B cell (primary cell): Measurements from ENCODE around the gene INKA2. TPM values are rescaled to one million over a fixed set of nuclear protein-coding genes. Genes with fewer than 3 reads are reported as not detected.

Experiments
- ATAC-seq: fragments of 200-7000 bp; cut with Tn5 transposase; one replicate; pipeline ENCODE4 v1.10.0; 2021; ENCODE audit warnings: low read depth, mild to moderate bottlenecking, moderate number of reproducible peaks, moderate library complexity
- CTCF ChIA-PET: fragments of 350-600 bp; sonication (Branson Sonifier 250); formaldehyde crosslinking; loops from one replicate; lab custom pipeline; 2021; ENCODE audit warnings: antibody characterized with exemption, inconsistent platforms; lab: Charles Lee
- POLR2A ChIA-PET: fragments of 350-600 bp; sonication (Branson Sonifier 250); formaldehyde crosslinking; loops from one replicate; lab custom pipeline; 2021; ENCODE audit warnings: antibody characterized with exemption; lab: Charles Lee
- DNase-seq: peaks from one replicate; pipeline ENCODE4 v3.0.0; 2013
- H2AFZ ChIP-seq: 2 replicates; pipeline ENCODE4 v1.6.1; 2012; ENCODE audit warnings: mild to moderate bottlenecking, low read depth, low read length; ENCODE audit not compliant: insufficient read depth, poor library complexity, severe bottlenecking
- H3K27ac ChIP-seq, 2 donors: 1 replicate in 1 of 2; 2 replicates in 1 of 2; pipeline ENCODE4 v1.5.1; 2012 to 2013; ENCODE audit warnings: low read length in 2 of 2, mild to moderate bottlenecking in 2 of 2, moderate library complexity in 1 of 2
- H3K27me3 ChIP-seq, 4 experiments: fragments of 200-600 bp in 1 of 4; sonication (generic) in 1 of 4; replicated peaks in 1 of 4; 1 replicate in 2 of 4; 2 replicates in 2 of 4; pipeline versions ENCODE4 v1.6.1 to v1.7.0; 2013 to 2016; ENCODE audit warnings: low read length in 3 of 4, mild to moderate bottlenecking in 2 of 4, mixed read lengths in 1 of 4, moderate library complexity in 1 of 4; ENCODE audit not compliant: insufficient read depth in 4 of 4, control insufficient read depth in 3 of 4; ENCODE audit errors: control extremely low read depth in 1 of 4
- H3K36me3 ChIP-seq, 2 experiments: replicated peaks in 1 of 2; 1 replicate in 1 of 2; 2 replicates in 1 of 2; pipeline versions ENCODE4 v1.6.1 to v1.7.1; 2013; ENCODE audit warnings: low read length in 1 of 2; ENCODE audit not compliant: insufficient read depth in 2 of 2, control insufficient read depth in 1 of 2; ENCODE audit errors: control extremely low read depth in 1 of 2, extremely low read depth in 1 of 2
- H3K4me1 ChIP-seq, 2 donors: fragments of 200-600 bp in 1 of 2; sonication (generic) in 1 of 2; 1 replicate in 1 of 2; 2 replicates in 1 of 2; pipeline versions ENCODE4 v1.5.1 to v1.6.1; 2013 to 2017; ENCODE audit warnings: low read length in 2 of 2; ENCODE audit not compliant: control insufficient read depth in 2 of 2, insufficient read depth in 2 of 2
- H3K4me2 ChIP-seq: replicated peaks from 2 replicates; pipeline ENCODE3; 2012; ENCODE audit warnings: mild to moderate bottlenecking, low read depth, low read length; ENCODE audit not compliant: poor library complexity, severe bottlenecking
- H3K4me3 ChIP-seq, 5 experiments: fragments of 200-600 bp in 1 of 5; sonication (generic) in 1 of 5; 1 replicate in 3 of 5; 2 replicates in 2 of 5; pipeline versions ENCODE4 v1.5.1 to v1.7.0; 2011 to 2016; ENCODE audit warnings: low read length in 4 of 5, mild to moderate bottlenecking in 4 of 5, low read depth in 2 of 5, control low read depth in 1 of 5, moderate library complexity in 1 of 5; ENCODE audit not compliant: insufficient read depth in 1 of 5; ENCODE audit errors: control extremely low read depth in 1 of 5, extremely low read depth in 1 of 5
- H3K79me2 ChIP-seq: fragments of 200-600 bp; sonication (generic); one replicate; pipeline ENCODE4 v1.6.0; 2016; ENCODE audit warnings: low read length; ENCODE audit not compliant: control insufficient read depth, insufficient read depth
- H3K9ac ChIP-seq: fragments of 200-600 bp; sonication (generic); 2 replicates; pipeline ENCODE4 v1.6.1; 2017; ENCODE audit warnings: mild to moderate bottlenecking, low read length, moderate library complexity
- H3K9me3 ChIP-seq, 3 donors: one replicate each; pipeline versions ENCODE4 v1.6.1 to v1.7.1; 2013; ENCODE audit warnings: low read length in 2 of 3; ENCODE audit not compliant: control insufficient read depth in 2 of 3, insufficient read depth in 1 of 3; ENCODE audit errors: control extremely low read depth in 1 of 3
- H4K20me1 ChIP-seq: 2 replicates; pipeline ENCODE4 v1.6.0; 2012; ENCODE audit warnings: mild to moderate bottlenecking, low read length; ENCODE audit not compliant: insufficient read depth, control insufficient read depth, poor library complexity, severe bottlenecking
- H3K27ac Mint-ChIP-seq: one replicate; pipeline ENCODE4 v1.8.0; 2021; ENCODE audit warnings: mixed read lengths
- H3K27me3 Mint-ChIP-seq: one replicate; pipeline ENCODE4 v1.8.0; 2021; ENCODE audit warnings: mixed read lengths
- H3K4me1 Mint-ChIP-seq: one replicate; pipeline ENCODE4 v1.8.0; 2021; ENCODE audit warnings: mixed read lengths
- H3K4me3 Mint-ChIP-seq: one replicate; pipeline ENCODE4 v1.8.0; 2021; ENCODE audit warnings: mixed read lengths
- H3K9me3 Mint-ChIP-seq: one replicate; pipeline ENCODE4 v1.8.0; 2022; ENCODE audit warnings: mixed read lengths; ENCODE audit not compliant: insufficient read depth
- EZH2 ChIP-seq: IDR thresholded peaks from 2 replicates; pipeline ENCODE4 v1.6.1; 2012; ENCODE audit warnings: borderline replicate concordance, low read depth, mild to moderate bottlenecking, moderate library complexity, low read length; ENCODE audit not compliant: insufficient read depth, poor library complexity, severe bottlenecking
- WGBS: methylation state at CpG from one replicate; pipeline ENCODE4 v1.1.5; 2013; ENCODE audit warnings: missing lambda C conversion rate; ENCODE audit not compliant: insufficient coverage; 5-methylcytosine and 5-hydroxymethylcytosine counted together
- intact Hi-C: fragments of 100-400 bp; cut with micrococcal nuclease; formaldehyde crosslinking; loops from one replicate; pipeline ENCODE4 v1.10.0; 2022
- polyA plus RNA-seq: library from polyadenylated mRNA; depleted of rRNA; stranded (reverse); fragments of >200 nt; gene quantifications from 2 replicates; pipeline ENCODE4 v1.2.3, GENCODE V29; 2012
- total RNA-seq, 2 donors: library from RNA; stranded (reverse); fragments of 120-200 nt in 1 of 2; gene quantifications; 1 replicate in 1 of 2; 2 replicates in 1 of 2; pipeline versions ENCODE4 v1.2.3 to v1.2.4, GENCODE V29; 2013 to 2022
- TF ChIP-seq, protein P1 (sequence below): fragments of 200-600 bp; IDR thresholded peaks from one replicate; pipeline ENCODE4 v1.8.0; 2022; ENCODE audit warnings: antibody characterized with exemption, mild to moderate bottlenecking

INKA2 gene
- total and polyA plus RNA-seq, 2 donors (not counting 1 experiment from before 2014, with no cell fraction given): 0.67 to 6.4 TPM

DNA sequence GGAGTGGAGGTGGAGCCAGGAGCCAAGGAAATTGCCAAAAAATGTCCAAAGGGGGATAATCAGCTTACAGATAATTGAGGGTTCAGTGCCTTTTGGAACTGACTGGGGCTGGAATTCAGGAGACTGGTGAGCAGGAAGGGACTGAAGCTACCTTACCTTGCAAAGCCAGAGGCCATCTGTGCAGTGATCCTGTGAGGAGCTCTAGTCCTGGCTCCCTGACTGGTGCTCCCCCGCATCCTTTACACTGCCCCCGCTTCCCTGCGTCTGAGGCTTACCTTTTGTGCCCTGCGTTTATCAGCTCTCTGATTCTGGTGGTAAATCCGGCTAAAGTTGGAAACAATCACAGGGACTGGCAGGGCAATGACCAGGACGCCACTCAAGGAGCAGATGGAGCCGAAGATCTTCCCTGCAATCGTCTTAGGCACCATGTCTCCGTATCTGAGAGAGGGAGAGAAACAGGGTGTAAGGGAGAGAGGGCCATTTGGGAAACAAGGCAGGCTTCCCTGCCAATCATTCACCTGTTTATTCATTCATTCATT lies 47.5 kb upstream of the INKA2 start:
- TF ChIP-seq EZH2: no peak
- TF ChIP-seq, protein P1, sequence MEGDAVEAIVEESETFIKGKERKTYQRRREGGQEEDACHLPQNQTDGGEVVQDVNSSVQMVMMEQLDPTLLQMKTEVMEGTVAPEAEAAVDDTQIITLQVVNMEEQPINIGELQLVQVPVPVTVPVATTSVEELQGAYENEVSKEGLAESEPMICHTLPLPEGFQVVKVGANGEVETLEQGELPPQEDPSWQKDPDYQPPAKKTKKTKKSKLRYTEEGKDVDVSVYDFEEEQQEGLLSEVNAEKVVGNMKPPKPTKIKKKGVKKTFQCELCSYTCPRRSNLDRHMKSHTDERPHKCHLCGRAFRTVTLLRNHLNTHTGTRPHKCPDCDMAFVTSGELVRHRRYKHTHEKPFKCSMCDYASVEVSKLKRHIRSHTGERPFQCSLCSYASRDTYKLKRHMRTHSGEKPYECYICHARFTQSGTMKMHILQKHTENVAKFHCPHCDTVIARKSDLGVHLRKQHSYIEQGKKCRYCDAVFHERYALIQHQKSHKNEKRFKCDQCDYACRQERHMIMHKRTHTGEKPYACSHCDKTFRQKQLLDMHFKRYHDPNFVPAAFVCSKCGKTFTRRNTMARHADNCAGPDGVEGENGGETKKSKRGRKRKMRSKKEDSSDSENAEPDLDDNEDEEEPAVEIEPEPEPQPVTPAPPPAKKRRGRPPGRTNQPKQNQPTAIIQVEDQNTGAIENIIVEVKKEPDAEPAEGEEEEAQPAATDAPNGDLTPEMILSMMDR: no peak
- H3K36me3 ChIP-seq: no peaks in the 10 kb centered on the region
- no peaks in the 10 kb centered on the region for H4K20me1 ChIP-seq
- no peak overlapping the region for H3K27ac Mint-ChIP-seq
- H3K27me3 Mint-ChIP-seq: peaks cover 36% of the 10 kb centered on the region
- H2AFZ ChIP-seq: no peak overlapping the region
- H3K4me3 Mint-ChIP-seq: no peak overlapping the region
- H3K4me2 ChIP-seq: no peak overlapping the region
- no peak overlapping the region for H3K9ac ChIP-seq
- peaks cover 0 to 22% (median 5%) of the 10 kb centered on the region in 4 experiments for H3K27me3 ChIP-seq
- no peaks in the 10 kb centered on the region for H3K79me2 ChIP-seq
- 95% methylated on average over 8 of the region's 9 CpGs for WGBS
- H3K9me3 Mint-ChIP-seq: no peaks in the 10 kb centered on the region
- ATAC-seq: no peak
- no peak overlapping the region for H3K4me3 ChIP-seq
- POLR2A ChIA-PET: no interaction called here
- CTCF ChIA-PET: no interaction called here
- intact Hi-C loops: no loop called here
- DNase-seq: no peak
- H3K9me3 ChIP-seq: no peaks in the 10 kb centered on the region
- no peak overlapping the region for H3K27ac ChIP-seq
- peaks cover 12% of the 10 kb centered on the region for H3K4me1 Mint-ChIP-seq
- peaks cover 7 to 15% of the 10 kb centered on the region in 2 donors for H3K4me1 ChIP-seq

GRCh38 chr1:111784273-111784901 lies 45.2 kb upstream of the INKA2 start:
- Histone ChIP-seq H4K20me1 (no peaks in the 10 kb centered on the region), H2AFZ (no peak overlapping the region), H3K4me2 (no peak overlapping the region), H3K4me1 (peaks cover 0 to under 1% of the 10 kb centered on the region in 2 donors), H3K27me3 (peaks cover 0 to 14% (median 0%) of the 10 kb centered on the region in 4 experiments), H3K79me2 (no peaks in the 10 kb centered on the region), H3K9me3 (no peaks in the 10 kb centered on the region), H3K4me3 (no peak overlapping the region), H3K27ac (no peak overlapping the region), H3K36me3 (no peaks in the 10 kb centered on the region), H3K9ac (no peak overlapping the region)
- no peak overlapping the region for H3K4me3 Mint-ChIP-seq
- no peaks in the 10 kb centered on the region for H3K9me3 Mint-ChIP-seq
- H3K4me1 Mint-ChIP-seq: no peaks in the 10 kb centered on the region
- 72% methylated on average over 2 of the region's 4 CpGs for WGBS
- DNase-seq (no peak), ATAC-seq (no peak)
- no peak overlapping the region for H3K27ac Mint-ChIP-seq
- CTCF ChIA-PET: no interaction called here
- no peak for TF ChIP-seq EZH2
- TF ChIP-seq, protein P1: no peak
- intact Hi-C loops: no loop called here
- peaks cover 28% of the 10 kb centered on the region for H3K27me3 Mint-ChIP-seq
- POLR2A ChIA-PET: no interaction called here
